ENCODE measurements around the gene GPR12.

DNA sequence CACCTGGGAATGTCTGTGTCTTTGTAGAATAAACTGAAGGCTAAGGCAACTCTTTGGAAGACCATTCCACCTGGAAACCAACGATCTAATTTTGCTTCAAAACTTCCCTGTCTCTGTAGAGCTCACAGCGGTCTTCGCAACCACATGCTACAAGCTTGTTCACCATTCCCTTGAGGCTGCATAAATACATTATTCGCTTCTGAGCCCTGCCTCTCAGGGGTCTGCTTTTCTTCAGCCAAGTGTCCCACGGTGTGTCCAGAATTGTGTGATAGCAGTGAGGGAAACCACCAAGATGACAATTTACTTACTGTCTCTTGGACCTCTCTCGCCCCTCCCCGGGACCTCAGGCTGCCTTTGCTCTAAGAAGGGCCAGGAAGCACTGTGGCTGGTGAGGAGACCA is 51.1 kb downstream of the GPR12 start:
- TF ChIP-seq, protein P1, sequence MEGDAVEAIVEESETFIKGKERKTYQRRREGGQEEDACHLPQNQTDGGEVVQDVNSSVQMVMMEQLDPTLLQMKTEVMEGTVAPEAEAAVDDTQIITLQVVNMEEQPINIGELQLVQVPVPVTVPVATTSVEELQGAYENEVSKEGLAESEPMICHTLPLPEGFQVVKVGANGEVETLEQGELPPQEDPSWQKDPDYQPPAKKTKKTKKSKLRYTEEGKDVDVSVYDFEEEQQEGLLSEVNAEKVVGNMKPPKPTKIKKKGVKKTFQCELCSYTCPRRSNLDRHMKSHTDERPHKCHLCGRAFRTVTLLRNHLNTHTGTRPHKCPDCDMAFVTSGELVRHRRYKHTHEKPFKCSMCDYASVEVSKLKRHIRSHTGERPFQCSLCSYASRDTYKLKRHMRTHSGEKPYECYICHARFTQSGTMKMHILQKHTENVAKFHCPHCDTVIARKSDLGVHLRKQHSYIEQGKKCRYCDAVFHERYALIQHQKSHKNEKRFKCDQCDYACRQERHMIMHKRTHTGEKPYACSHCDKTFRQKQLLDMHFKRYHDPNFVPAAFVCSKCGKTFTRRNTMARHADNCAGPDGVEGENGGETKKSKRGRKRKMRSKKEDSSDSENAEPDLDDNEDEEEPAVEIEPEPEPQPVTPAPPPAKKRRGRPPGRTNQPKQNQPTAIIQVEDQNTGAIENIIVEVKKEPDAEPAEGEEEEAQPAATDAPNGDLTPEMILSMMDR (IDR thresholded peaks at IDR 0.05; ENCODE audit: low read depth, low read length, poor library complexity, severe bottlenecking): no peak
- TF ChIP-seq EZH2phosphoT487 (IDR thresholded peaks at IDR 0.05; ENCODE audit: borderline replicate concordance, low read length): no peak

All from DOHH2 (cell line).